ENCODE measurements around the gene AJAP1.
A peak's percentile ranks its signal among the peaks of the same experiment; 100 is the strongest.

Gene AJAP1

GRCh38 chr1:4630561-4630960 lies 23.8 kb upstream of the AJAP1 start:
- no peak for DNase-seq

DNA sequence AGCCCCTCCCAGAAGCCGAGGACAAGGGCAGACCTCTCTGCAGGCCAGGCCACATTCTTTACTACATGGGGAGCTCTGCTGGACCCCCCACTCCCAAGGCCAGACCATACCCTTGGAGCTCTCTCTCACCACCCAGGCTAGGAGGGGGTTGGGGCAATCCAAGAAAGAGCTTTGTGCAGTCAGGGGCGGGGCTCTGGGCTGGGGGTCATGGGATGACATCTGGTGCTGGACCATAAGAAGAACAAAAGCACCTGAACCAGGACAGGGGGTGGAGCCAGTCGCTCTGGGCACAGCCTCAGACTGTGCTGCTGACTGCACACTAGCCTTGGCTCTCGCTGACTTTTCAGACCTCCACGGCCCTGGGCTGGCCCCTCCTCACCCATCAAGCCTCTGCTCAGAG lies 23.1 kb upstream of the AJAP1 start:
- DNase-seq: no peak

DNA sequence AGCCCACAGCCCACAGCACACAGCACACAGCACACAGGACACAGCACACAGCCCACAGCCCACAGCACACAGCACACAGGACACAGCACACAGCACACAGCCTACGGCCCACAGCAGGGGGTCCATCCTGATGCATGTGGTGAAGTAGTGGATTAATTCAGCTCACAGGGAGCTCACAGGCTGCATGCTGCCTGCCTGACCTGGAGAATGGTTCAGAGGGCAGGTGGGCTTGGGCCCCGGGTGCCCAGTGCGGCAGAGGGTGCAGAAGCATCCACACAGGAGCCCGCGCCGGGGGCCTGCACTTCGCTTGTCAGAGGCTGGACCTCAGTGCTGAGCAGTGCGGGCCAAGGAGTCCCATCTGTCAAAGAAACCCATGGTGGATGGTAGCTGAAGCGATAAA lies 21.1 kb upstream of the AJAP1 start:
- no peak for DNase-seq

DNA sequence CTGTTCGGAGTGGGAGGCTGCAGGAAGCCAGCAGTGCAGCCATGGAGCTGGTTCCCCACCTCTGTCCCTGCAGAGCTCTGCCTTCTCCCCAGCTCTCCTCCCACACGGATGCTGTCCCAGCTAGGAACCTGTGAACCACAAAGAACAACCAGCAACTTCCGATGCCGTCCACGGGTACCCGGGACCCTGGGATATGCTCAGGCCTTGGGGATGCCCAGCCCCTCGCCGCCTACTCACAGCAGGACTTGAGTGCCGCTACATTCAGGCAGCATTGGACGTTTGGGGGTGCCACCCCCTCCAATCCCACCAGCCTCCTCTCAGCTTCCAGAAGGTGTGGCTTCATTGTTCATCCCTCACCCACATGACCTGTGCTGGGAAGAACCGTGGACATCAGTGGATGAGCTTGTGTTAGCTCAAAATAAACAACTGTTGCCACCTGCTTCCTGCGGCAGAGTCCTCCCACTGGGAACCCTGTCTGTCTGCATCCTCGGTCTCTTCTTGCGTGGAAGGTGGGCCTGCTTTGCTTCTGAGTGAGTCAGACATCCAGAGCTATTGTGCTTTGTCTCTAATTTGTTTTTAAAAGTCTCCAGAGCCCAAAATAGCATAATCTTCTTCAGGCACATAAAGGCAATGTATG lies 20.1 kb upstream of the AJAP1 start:
- DNase-seq: peak in 1 of 58 donors; percentile 2

GRCh38 chr1:4634793-4635406 lies 19.5 kb upstream of the AJAP1 start:
- no peak for DNase-seq

GRCh38 chr1:4636186-4636585 lies 18.2 kb upstream of the AJAP1 start:
- no peak for DNase-seq

DNA sequence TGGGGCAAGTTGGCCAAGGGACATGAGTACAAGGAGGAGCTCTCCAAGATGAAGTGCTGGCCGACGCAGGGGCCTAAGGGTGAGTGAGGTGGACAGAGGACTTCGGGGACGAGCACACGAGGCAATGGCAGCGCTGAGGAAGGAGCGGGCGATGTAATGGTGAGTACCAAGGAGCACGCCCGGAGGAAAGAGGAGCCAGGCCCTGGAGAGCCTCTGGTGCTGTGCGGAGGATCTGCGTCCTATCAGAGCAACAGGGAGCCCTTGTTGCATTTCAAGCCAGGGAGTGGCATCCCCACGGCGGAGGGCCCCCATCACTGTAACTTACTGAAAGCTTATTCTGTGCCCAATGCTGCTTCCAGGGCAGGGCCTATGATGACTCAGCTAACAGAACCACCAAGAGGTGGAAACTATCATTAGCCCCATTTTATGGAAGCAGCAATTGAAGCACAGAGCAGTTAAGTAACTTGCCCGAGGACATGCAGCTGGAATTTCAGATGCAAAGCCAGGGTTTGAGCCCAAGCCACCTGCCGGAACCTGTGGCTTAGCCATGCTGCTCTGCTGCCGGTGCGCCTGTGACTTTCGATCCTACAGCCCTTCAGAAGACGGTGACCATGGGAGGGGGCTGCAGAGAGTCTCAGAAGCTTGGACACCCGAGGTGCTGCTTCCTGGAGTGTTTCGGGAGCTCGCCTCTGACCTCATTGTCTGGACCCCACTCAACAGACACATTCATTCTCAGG lies 17.6 kb upstream of the AJAP1 start:
- no peak for DNase-seq

DNA sequence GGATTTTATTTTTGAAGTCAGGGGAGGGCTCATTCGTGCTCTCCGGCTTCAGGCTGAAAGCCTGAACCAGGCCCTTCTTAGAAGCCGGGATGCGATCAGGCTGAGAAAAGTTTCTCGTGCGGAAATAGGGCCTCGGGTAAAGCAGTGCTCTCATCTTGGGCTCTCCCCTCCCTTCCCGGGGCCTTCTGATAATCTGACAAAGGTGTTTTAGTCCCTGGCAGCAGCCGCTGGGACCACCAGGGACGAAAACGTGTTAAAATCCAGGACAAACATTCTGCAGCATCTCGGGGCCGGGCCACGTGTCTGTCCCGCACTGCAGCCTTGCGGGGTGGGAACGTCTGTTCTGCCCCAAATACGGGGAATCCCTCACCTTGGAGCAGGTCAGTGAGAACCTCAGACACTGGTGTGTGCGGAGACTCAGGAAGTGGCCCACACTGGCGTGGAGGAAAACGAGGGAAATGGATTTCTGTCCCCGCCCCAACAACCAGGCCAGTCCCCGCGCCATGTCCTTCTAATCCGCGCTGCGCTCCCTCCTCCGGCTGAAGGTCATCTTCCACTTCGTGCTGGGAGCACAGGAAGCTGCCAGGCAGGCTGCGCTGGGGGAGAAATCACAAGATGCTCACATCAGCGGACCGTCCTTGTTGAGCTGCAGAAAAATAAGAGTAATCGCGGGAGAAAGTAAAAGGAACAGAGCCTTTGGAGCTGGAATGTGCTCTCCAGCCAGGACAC lies 16.6 kb upstream of the AJAP1 start:
- no peak for DNase-seq

GRCh38 chr1:4638345-4638729 lies 16.1 kb upstream of the AJAP1 start:
- DNase-seq: no peak

DNA sequence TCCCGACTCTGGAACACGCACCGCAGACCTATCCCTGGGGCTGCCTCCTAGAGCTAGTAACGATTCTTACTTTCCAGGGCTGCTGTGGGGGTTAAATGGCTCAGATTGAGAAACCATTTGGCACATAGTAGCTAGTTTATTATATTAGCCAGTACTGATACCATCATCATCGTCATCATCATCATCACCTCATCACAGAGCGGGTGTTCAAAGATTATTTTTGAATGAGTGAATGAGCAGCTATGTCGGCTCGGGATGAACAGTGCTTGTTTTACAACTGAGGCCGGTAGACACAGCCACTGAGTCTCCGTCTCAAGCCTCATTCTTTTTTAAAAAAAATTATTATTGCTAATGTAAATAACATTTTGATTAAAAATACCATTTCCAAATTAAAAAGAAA lies 13.5 kb upstream of the AJAP1 start:
- DNase-seq: no peak

DNA sequence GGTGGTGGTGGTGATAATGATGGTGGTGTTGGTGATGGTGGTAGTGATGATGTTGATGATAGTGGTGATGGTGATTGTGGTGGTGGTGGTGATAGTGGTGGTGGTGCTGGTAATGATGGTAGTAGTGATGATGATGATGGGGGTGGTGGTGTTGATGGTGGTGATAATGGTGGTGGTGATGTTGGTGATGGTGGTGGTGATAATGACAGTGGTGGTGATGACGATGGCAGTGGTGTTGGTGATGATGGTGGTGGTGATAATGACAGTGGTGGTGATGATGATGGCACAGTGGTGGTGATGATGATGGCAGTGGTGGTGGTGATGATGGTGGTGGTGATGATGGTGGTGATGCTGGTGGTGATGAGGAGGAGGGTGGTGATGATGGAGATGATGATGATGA lies 7.0 kb upstream of the AJAP1 start:
- no peak for DNase-seq

DNA sequence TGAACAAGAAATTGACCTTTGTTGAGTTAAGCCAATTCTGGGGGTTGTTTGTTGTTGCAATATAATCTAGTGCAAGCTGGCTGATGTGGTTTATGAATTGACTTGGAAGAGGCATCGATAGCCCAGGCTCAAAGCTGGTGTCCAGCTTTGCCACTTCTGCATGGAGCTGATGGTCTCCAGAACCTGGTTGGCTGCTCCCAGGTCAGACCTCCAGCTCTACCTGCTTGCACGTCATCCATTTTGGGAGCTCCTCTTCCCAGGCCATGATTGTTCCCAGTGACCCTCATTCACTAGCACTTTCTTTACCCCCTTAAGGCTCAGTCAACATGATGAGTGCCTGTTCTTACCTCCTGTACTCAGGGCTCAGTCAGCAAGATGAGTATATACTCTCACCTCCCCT lies 5.8 kb upstream of the AJAP1 start:
- DNase-seq: no peak

GRCh38 chr1:4650481-4650880 lies 3.9 kb upstream of the AJAP1 start:
- no peak for DNase-seq

- DNase-seq: no peak
Observed at GRCh38 chr1:4650981-4651380, 3.4 kb upstream of the AJAP1 start.

DNA sequence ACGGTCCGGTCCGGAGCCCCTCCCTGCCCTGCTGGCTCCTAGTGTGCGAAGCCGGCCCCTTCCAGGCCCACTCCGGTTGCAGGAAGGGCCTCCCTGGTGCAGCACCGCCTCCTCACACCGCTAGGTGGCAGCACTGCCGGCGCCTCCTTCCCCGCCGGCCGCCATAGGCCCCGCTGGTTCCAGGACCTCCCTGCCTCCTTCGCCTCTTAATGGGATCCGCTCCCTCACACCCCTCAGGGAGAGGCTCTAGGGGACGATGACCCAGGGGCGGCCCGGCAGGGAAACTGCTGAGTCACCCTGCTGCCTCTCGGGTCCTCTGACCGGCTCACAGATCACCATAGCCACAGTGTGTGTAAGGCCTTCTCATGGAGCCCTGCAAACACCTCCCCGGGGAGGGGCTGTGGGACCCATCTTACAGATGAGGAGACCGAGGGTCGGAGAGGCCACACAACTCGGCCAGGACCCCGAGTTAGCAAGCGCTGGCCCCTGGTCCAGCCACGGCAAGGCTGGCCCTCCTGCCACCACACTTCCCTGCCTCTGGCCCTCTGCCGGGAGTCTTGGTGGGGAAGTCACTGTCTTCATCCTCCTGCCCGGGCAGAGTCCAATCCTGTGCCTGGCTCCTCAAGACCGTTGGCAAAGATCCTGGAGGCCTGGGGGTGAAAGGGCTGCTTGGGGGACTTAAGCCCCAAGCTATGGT lies 1.6 kb upstream of the AJAP1 start:
- DNase-seq: peak in 47 of 58 donors; percentile 14 to 74 (median 41)

DNA sequence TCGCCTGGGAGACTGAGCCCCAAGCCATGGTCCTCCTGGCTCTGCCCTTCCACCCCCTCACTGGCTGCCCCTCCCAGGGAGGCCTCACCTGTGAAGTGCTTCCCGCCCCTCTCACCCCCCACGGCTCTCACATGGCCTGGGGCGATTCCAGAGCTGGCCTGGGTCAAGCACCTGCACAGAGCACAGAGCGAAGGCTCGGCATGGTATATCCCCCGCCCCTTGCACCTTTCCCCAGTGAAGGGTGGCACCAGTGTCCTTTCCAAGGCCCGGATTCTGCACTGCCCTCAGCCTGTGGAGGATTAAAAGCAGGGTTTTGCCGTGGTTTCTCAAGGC lies 1.1 kb upstream of the AJAP1 start:
- DNase-seq: no peak

- DNase-seq: peak in 7 of 58 donors; percentile 15 to 48 (median 36)
Observed at GRCh38 chr1:4654764-4655673, 610 bp downstream of the AJAP1 start.

- peak in 56 of 58 donors; percentile 36 to 93 (median 82) for DNase-seq
Observed at GRCh38 chr1:4655674-4656532, 1.5 kb downstream of the AJAP1 start.

- peak in 4 of 58 donors; percentile 20 to 45 (median 40) for DNase-seq
Observed at GRCh38 chr1:4656533-4657140, 2.2 kb downstream of the AJAP1 start.

Data from anterior cingulate cortex (tissue), 58 donors.